GM19043 (cell line): ENCODE results near the gene CAMK2A.

Source experiments
- ATAC-seq: cut with Tn5 transposase; IDR thresholded peaks from one replicate; pipeline ENCODE4 v1.9.1; 2021; ENCODE audit warnings: low read depth; ENCODE audit not compliant: unreplicated experiment

Gene CAMK2A

GRCh38 chr5:150317048-150318003 is 27.8 kb upstream of the CAMK2A start:
- ATAC-seq, result no peak

GRCh38 chr5:150316320-150316719 is 26.7 kb upstream of the CAMK2A start:
- no peak for ATAC-seq

GRCh38 chr5:150315245-150315644 is 25.7 kb upstream of the CAMK2A start:
- ATAC-seq, result no peak

GRCh38 chr5:150313921-150314716 is 24.5 kb upstream of the CAMK2A start:
- no peak for ATAC-seq

GRCh38 chr5:150313501-150313900 is 23.9 kb upstream of the CAMK2A start:
- no peak for ATAC-seq

- no peak for ATAC-seq
These were observed 22.9 kb upstream of the CAMK2A start for GRCh38 chr5:150312518-150312917.

- ATAC-seq, result no peak
These were observed 21.6 kb upstream of the CAMK2A start for GRCh38 chr5:150311015-150311692.

GRCh38 chr5:150310246-150310645 is 20.7 kb upstream of the CAMK2A start:
- no peak for ATAC-seq

GRCh38 chr5:150309886-150310239 is 20.3 kb upstream of the CAMK2A start:
- no peak for ATAC-seq

GRCh38 chr5:150309101-150309885 is 19.7 kb upstream of the CAMK2A start:
- no peak for ATAC-seq

- ATAC-seq, result no peak
These were observed 18.2 kb upstream of the CAMK2A start for GRCh38 chr5:150307617-150308426.

GRCh38 chr5:150306775-150307174 is 17.2 kb upstream of the CAMK2A start:
- ATAC-seq, result no peak

- ATAC-seq, result no peak
These were observed 16.0 kb upstream of the CAMK2A start for GRCh38 chr5:150305557-150305956.

GRCh38 chr5:150305095-150305494 is 15.5 kb upstream of the CAMK2A start:
- ATAC-seq, result no peak

- ATAC-seq, result no peak
These were observed 15.0 kb upstream of the CAMK2A start for GRCh38 chr5:150304481-150305081.

- no peak for ATAC-seq
These were observed 14.2 kb upstream of the CAMK2A start for GRCh38 chr5:150303660-150304386.

GRCh38 chr5:150303070-150303615 is 13.6 kb upstream of the CAMK2A start:
- no peak for ATAC-seq
